NCI-H128 (cell line): Measurements from ENCODE around the gene RIT1.

ENCODE experiments used
- DNase-seq: peaks from one replicate; lab custom pipeline; 2025; ENCODE audit not compliant: unreplicated experiment; lab: John Stamatoyannopoulos, UW

RIT1 gene, protein sequence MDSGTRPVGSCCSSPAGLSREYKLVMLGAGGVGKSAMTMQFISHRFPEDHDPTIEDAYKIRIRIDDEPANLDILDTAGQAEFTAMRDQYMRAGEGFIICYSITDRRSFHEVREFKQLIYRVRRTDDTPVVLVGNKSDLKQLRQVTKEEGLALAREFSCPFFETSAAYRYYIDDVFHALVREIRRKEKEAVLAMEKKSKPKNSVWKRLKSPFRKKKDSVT

DNA sequence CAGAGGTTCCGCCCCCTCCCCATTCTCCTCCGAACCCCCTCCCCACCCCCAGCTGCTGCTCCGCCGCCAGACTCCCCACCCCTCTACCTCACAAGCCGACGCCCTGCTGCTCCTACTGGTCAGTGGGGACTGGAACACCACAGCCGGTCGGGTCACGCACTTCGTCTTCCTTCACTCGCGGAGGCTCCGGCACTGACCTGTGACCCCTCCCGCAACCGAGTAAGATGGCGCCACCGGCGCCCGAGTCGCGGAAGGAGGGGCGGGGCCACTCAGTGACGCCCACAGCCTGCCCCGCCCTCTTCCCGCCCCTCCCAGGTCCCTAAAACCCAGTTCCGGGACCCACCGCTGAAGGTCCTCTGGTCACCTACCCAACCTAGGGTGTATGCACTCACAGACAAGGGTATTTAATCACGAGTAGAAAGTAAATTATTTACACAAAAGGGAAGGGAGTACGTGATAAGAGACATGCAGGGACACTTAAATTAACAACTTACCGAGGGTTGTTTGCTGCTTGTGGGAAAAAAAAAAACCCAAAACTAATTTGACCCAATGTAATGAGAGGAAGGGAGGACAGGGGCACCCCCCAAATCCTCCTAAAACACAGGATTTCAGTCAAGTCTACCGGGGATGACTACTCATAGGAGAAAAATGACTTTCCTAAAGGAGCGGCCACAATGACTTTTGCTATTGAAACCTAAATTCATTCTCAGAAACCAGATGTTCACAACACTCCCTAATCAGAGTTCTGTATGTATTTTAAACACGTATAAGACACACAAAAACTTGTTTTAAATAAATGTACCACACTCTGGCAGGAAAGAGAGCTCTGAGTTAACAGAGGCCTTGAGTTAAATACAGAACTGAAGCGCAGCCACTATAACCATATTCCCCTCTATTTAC is at the start of gene RIT1:
RIT1 (minus strand) TSS at position 194 of the 900 bp plus-strand sequence. CDS start 588 bp downstream, outside the sequence.
- peak; percentile 63 for DNase-seq

DNA sequence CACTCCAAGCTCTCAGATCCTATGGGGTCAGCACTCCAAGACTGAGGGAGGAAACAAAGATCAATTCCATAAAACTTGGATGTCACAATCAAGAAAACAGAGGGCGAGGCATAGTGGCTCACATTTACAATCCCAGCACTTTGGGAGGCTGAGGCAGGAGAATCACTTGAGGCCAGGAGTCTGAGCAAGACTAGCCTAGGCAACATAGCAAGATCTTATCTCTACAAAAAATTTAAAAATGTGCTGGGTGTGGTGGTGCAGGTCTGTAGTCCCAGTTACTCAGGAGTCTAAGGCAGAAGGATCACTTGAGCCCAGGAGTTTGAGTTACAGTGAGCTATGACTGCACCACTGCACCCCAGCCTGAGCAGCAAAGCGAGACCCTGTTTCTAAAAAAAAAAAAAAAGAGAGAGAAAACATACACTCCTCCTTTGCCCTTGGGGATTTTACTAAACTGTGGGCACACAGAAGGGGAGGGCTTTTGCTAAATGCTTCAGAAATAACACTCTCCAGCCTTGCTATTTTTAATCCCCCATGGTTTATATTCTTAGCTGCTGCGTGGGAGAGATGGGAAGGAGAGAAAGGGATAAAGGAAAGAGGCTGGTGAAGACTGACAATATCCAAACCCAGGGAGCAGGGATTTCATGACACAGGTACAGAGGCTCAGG is 49.1 kb upstream of the RIT1 start:
- no peak for DNase-seq

DNA sequence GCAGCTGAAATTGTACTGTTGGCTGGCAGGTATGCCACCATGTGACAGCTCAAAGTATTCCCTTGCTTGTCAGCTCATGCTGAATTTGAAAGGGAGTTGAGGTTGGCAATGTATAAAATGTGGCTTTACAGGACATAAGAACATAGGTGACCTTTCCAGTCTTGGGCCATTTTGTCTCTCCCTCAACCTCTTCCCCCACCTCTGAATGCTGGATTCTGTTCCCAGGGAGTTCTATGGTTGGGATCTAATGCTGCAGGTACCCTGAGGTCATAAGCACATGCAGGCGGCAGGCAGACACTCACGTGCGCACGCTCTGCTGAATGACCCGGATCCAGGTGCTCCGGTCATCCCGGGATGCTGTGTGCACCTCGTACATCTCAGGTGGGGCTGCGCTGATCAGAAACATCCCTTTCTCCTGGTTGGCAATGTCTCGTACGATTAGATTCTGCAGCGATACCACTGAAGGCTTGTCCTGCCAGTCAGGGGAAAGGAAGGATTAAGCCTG is 46.3 kb upstream of the RIT1 start:
- DNase-seq: no peak

DNA sequence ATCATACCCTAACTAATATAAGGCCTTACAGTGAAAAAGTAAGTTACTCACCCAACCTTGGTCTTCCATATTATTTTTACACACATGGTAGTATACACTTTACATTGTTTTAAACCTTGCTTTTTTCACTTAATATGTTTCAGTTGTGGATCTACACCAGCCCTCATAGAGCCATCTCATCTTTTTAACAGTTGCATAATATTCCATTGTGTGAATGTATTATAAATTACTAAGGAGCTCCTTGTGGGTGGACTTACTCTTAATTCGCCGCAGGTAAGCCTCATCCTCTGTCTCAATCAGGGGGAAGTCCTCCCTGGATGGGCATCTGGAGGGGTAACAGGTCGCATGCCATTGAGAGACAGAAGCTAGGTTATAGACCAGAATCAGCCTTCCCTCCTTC is 43.5 kb upstream of the RIT1 start:
- DNase-seq: no peak

DNA sequence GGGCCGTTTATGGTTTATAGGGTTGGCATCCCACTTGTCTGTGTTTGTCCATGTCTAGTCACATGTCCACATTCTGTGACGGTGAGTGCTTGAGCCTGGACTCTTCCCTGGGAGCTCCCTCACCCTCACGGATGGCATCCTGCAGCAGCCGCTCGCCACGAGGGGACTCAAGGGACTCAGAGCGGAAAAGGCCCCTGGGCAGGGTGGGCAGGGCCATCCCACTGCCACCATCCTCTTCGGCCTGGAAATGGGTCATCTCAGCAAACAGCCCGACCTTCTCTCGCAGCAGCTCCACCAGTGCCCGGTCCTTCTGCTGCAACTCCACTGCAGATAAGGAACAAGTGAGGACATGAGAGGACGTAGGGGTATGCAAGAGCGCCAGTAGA is 41.3 kb upstream of the RIT1 start:
- no peak for DNase-seq

DNA sequence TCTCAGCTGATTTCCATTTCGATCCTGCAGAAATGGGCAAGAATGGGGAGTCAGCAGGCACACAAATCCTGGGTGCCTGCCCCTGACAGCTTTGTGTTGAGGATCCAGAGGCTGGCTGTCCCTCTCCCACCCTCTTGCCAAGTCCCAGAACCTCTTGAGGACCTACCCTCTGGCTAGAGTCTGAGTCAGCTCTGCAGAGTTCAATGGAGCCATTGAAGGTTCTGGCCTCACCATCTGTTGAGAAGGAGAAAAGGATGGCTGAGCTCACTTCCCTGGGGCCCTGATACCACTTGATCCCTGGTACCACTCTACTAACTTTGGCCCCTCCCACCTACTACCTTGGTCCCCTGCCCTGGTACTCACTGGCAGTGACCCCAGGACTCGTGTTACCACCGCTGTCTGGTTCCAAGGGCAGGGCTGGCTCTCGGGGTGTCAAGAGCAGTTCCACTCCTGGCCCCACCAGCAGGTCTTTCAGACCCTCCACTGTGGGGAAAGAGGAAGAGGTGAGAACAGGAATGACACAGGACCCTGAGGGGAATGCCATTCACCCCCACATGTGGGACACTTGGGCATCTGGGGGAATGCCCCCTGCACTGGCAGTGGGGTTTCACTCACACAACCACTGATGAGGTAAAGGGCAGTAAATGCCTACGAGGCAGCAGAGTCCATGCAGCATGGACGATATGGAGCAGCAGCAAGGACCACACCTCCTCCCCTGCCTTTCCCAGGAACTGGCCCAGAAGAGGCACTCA is 40.8 kb upstream of the RIT1 start:
- DNase-seq: no peak

DNA sequence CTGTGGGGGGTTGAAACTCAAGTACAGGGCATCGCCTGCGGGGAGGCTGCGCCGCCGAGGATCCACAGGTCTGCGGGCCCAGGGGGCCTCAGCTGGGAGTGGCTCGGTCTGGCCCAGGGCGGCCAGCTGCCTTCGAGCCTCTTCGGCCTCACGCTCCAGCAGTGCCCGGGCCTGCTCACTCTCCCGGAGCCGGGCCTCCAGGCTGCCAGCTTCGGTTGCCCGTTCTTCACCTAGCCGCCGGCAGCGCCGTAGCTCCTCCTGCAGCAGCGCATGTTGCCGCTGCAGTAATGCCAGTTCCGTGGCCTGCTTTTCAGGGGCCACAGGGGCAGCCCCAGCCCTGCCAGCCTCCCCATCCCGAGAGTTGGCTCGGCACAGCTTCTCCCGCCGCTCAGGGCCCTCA is 39.7 kb upstream of the RIT1 start:
- DNase-seq: no peak

DNA sequence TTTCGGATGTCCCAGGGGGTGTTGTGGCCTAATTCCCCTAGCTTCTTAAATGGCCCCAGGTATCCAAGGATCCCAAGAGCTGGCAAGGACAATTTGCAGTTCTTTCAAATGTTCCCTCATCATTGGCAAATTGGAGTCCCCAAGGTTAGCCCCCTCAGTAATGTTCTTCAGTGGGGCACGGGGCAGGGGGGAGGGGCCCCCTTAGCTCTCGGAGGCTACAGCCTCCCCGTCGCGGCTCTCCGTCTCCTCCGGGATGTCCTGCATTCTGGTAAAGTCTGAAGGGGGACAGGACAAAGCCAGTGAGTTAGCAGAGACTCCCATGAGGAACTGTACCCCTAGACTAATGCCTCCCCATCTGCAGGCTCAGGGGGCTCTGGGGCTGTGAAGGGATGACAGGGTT is 36.6 kb upstream of the RIT1 start:
- DNase-seq: no peak

DNA sequence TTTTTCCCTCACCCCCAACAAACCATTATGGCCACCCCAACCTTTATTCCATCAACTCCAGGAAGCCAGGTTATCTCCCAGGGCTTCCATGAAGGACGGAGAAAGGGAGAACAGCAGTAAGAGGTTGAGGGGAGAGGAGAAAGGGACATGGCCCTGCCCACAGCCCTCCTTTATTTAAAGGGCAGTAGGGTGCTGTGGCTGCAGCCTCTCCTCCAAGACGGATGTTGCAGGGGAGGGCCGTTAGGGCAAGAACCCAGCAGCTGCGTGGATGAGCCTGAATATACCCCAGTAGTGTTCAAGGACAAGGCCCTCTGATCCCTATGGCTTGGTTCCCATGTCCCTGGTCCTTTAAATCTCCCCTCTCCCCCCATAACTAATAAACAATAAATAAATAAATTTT is 36.1 kb upstream of the RIT1 start:
- DNase-seq: no peak

DNA sequence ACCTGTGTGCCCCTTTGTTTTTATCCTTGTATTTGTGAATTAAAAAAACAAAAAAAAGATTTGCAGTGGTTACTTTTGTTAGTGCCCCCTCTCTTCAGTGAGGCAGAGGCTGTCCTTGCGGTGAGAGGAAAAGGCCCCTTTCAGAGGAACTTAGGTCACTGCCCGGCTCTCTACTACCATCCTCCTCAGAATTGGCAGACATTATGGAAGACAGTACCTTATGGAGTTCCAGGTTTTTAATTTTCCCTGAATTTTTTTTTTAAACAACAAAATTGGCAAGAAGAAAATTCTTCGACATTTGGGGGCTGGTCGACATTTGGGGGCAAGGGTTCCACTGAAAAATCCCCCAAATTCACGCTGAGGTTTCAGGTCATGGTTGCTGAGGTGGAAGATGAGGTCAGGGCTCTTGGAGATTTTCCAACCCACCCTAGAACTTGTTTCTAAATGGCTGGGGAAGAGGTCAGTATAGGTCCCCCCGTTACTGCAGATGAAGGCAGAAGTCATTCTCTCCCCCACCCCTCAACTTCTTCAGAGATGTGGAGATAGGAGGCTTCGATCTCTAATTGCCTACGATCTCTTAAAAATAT is 35.6 kb upstream of the RIT1 start:
- DNase-seq: no peak

DNA sequence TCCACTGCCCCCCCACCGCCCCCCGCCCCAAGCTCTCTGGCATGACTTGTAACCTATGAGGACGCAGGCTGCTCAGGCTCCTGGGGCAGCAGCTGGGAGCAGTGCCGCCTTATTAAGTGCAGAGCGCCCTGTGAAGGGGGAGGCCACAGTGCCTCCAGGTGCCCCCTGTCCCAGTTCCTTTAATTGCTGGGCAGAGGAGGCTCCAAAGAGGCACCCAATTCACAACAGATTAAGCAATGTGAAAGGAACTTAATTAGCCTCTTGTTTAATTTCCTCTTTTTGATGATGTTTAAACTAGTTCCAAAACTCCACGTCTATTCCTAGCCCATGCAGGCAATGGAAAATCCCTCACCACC is 33.3 kb upstream of the RIT1 start:
- DNase-seq: no peak

DNA sequence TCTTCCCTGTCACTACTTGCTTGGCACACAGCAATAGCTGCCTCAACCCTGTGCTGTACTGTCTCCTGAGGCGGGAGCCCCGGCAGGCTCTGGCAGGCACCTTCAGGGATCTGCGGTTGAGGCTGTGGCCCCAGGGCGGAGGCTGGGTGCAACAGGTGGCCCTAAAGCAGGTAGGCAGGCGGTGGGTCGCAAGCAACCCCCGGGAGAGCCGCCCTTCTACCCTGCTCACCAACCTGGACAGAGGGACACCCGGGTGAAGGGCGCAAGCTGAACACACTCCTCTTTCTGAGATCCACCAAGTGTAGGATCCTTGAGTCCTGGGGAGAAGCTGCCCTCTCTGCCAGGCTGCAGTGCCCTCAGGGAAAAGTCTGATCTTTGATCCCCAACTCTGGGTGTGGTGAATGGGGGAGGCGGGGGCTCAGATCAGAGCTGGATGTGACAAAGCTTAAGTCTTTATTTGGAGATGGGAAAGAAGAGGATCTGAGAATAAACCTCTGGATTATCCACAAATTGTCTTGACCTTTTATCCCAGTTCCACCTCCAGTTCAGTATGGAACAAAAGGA is 31.5 kb upstream of the RIT1 start:
- no peak for DNase-seq

DNA sequence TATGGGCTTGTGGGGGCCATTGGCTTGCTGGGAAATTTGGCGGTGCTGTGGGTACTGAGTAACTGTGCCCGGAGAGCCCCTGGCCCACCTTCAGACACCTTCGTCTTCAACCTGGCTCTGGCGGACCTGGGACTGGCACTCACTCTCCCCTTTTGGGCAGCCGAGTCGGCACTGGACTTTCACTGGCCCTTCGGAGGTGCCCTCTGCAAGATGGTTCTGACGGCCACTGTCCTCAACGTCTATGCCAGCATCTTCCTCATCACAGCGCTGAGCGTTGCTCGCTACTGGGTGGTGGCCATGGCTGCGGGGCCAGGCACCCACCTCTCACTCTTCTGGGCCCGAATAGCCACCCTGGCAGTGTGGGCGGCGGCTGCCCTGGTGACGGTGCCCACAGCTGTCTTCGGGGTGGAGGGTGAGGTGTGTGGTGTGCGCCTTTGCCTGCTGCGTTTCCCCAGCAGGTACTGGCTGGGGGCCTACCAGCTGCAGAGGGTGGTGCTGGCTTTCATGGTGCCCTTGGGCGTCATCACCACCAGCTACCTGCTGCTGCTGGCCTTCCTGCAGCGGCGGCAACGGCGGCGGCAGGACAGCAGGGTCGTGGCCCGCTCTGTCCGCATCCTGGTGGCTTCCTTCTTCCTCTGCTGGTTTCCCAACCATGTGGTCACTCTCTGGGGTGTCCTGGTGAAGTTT is 30.8 kb upstream of the RIT1 start:
- DNase-seq: no peak

DNA sequence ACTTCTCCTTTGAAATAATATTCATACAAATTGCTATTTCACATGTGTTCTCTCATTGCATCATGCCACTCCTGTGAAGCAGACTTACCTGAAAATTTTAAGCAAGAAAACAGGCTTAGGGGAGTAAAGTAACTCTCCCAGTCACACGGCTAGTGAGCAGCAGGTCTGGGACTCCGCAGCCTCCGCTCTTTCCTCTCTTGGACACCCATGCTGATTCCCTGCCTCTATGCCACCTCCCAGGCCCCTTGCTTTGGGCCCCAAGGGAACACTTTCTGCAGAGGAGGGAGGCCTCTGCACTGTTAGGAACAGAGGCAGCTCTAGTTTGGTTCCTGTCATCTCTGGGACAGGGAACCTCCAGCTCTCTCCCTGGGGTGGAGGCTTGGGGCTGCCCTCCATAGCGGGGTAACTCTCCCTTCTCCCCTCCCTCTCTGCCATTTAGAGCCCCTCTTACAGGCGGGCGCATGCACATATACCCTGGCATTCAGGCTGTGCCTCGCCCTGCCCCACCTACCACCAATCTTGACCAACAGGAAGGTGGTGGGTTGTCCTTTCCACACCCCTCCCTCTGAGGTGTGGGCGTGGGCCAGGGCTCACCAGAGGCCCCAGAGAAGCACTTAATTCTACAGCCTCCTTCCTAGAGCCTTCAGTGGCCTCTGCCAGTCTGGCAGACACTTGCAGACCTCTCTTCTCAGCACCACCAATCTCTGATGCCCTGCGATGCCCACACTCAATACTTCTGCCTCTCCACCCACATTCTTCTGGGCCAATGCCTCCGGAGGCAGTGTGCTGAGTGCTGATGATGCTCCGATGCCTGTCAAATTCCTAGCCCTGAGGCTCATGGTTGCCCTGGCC is 30.1 kb upstream of the RIT1 start, which contains the start of gene RXFP4:
RXFP4 (plus strand) TSS at position 646 of the 852 bp plus-strand sequence; CDS start at position 718, 72 bp downstream.
- DNase-seq: no peak

DNA sequence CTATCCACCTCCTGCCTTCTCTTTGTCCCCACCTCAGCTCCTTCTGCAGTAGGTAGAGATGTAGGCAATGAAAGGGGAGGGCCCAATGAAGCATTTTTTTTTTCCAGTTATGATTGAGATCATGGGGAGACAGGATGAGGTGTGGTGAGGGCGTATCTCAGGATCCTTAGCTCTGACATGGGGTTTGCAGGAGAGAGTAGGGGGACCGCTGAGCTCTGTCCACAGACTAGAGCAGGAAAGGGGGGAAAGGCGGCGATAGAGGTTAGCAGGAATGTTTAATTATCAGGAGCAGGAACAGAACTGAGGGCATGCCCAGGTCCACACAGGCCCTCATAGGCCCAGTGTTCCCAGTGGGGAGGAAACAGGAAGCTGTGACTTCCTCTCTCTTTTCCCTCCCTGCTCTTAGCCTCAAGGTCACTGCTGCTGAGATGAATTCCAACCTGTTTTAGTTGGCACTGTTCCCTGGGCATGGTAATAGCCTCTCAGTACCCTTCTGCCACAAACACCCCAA is 29.4 kb upstream of the RIT1 start:
- no peak for DNase-seq

DNA sequence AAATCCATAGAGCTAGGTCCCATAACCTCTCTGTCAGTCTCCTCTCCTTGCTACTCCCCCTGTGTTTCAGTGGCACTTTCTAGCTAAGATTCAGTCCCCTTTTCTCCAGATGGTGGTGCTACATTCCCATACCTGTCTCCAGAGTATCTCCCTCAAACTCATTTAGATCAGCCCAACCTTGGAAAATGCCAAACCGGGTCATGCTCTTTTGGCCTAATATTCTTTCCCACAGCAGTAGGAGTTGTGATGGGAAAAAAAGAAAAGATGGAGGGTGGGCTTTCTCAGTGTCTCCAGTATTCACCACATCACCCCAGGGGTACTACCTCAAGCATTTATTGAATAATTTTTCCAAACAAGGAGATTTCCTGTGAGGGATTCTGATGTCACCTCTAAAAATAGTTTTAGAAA is 27.1 kb upstream of the RIT1 start:
- peak; percentile 41 for DNase-seq

DNA sequence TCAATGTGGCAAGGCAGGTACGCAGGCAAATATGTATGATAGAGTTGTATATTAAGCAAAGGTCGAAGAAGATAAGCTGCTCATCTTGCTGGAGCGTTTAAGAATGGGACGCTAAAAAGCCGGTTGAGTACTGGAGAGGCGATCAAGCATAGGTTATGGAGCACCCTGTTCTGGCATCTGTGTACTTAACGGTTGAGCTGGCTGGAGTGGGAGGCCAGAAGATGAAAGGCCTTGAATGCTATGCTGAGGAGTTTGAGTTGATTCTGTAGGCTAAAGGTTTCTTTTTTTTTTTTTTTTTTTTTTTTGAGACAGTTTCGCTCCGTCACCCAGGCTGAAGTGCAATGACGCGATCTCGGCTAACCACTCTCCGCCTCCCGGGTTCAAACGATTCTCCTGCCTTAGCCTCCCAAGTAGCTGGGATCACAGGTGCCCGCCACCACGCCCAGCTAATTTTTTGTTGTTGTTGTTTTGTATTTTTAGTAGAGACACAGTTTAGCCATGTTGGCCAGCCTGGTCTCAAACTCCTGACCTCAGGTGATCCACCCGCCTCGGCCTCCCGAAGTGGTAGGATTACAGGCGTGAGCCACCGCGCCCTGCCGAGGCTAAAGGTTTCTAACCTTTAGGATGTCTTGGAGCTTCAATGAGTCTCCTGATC is 23.9 kb upstream of the RIT1 start:
- DNase-seq: no peak
